Measurements from ENCODE around the gene OTP.

Gene OTP

GRCh38 chr5:77641963-77642737 lies 3.6 kb upstream of the OTP start:
- H3K27ac Mint-ChIP-seq, result no peak overlapping the region
- H3K27me3 Mint-ChIP-seq (ENCODE audit: low read depth, poor library complexity), result peaks cover 100% of the 10 kb centered on the region
- DNase-seq, result no peak
- H3K4me1 Mint-ChIP-seq, result peaks cover 58% of the 10 kb centered on the region
- H3K4me3 Mint-ChIP-seq, result no peak overlapping the region
- TF ChIP-seq CTCF (IDR thresholded peaks at IDR 0.05), result no peak
- no peaks in the 10 kb centered on the region for H3K36me3 Mint-ChIP-seq (ENCODE audit: low read depth)
- H3K9me3 Mint-ChIP-seq, result peaks cover 4% of the 10 kb centered on the region

GRCh38 chr5:77641397-77641943 lies 3.0 kb upstream of the OTP start:
- peak; percentile 25 for DNase-seq
- Mint-ChIP-seq H3K27ac (no peak overlapping the region), H3K4me1 (peaks cover 58% of the 10 kb centered on the region), H3K27me3 (ENCODE audit: low read depth, poor library complexity) (peaks cover 100% of the 10 kb centered on the region), H3K36me3 (ENCODE audit: low read depth) (no peaks in the 10 kb centered on the region), H3K4me3 (peak overlapping the region; percentile 53), H3K9me3 (peaks cover 4% of the 10 kb centered on the region)
- TF ChIP-seq CTCF (IDR thresholded peaks at IDR 0.05), result no peak

GRCh38 chr5:77640589-77641396 lies 2.3 kb upstream of the OTP start:
- Mint-ChIP-seq H3K27me3 (ENCODE audit: low read depth, poor library complexity) (peaks cover 100% of the 10 kb centered on the region), H3K4me1 (peaks cover 58% of the 10 kb centered on the region), H3K9me3 (peaks cover 10% of the 10 kb centered on the region), H3K36me3 (ENCODE audit: low read depth) (no peaks in the 10 kb centered on the region), H3K4me3 (peak overlapping the region; percentile 53), H3K27ac (no peak overlapping the region)
- TF ChIP-seq CTCF (IDR thresholded peaks at IDR 0.05), result no peak
- peak; percentile 44 for DNase-seq

- Mint-ChIP-seq H3K27ac (no peak overlapping the region), H3K9me3 (peaks cover 11% of the 10 kb centered on the region), H3K36me3 (ENCODE audit: low read depth) (no peaks in the 10 kb centered on the region), H3K27me3 (ENCODE audit: low read depth, poor library complexity) (peaks cover 100% of the 10 kb centered on the region), H3K4me1 (peaks cover 48% of the 10 kb centered on the region), H3K4me3 (peak overlapping the region; percentile 49)
- DNase-seq, result peak; percentile 70
- no peak for TF ChIP-seq CTCF (IDR thresholded peaks at IDR 0.05)
Measured at GRCh38 chr5:77638763-77639671, 504 bp upstream of the OTP start.

GRCh38 chr5:77637170-77637997 lies 1.1 kb downstream of the OTP start:
- Mint-ChIP-seq H3K27ac (no peak overlapping the region), H3K4me3 (no peak overlapping the region), H3K4me1 (peaks cover 35% of the 10 kb centered on the region), H3K27me3 (ENCODE audit: low read depth, poor library complexity) (peaks cover 100% of the 10 kb centered on the region), H3K36me3 (ENCODE audit: low read depth) (no peaks in the 10 kb centered on the region), H3K9me3 (peaks cover 11% of the 10 kb centered on the region)
- DNase-seq, result peak; percentile 23
- no peak for TF ChIP-seq CTCF (IDR thresholded peaks at IDR 0.05)

Measured in nephron progenitor cell (in vitro differentiated cells).